ENCODE data around the gene SMYD3.

DNA sequence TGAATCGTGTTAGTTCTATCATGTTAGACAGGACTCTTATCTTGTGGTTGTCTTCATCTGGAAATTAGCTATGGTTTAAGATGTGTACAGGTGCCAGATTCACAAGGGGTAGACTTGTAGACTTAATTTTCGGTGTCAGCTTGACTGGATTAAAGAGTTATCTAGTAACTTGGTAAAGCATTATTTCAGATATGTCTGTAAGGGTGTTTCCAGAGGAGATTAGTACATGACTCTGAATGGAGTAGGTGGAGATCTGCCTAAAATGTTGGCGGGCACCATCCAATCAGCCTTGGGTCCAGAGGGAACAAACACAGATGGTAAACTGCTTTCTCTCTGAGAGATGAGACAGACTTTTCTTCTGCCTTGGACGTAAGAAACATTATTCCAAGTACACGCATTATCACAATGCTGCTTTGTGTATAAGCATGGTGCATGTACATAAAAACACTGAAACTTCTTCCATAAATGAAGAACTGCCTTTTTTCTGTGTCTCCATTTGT is 434.6 kb downstream of the SMYD3 start:
- TF ChIP-seq, protein P1, sequence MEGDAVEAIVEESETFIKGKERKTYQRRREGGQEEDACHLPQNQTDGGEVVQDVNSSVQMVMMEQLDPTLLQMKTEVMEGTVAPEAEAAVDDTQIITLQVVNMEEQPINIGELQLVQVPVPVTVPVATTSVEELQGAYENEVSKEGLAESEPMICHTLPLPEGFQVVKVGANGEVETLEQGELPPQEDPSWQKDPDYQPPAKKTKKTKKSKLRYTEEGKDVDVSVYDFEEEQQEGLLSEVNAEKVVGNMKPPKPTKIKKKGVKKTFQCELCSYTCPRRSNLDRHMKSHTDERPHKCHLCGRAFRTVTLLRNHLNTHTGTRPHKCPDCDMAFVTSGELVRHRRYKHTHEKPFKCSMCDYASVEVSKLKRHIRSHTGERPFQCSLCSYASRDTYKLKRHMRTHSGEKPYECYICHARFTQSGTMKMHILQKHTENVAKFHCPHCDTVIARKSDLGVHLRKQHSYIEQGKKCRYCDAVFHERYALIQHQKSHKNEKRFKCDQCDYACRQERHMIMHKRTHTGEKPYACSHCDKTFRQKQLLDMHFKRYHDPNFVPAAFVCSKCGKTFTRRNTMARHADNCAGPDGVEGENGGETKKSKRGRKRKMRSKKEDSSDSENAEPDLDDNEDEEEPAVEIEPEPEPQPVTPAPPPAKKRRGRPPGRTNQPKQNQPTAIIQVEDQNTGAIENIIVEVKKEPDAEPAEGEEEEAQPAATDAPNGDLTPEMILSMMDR (IDR thresholded peaks at IDR 0.05; ENCODE audit: low read depth, low read length, poor library complexity, severe bottlenecking), result no peak
- no peak for TF ChIP-seq EZH2phosphoT487 (IDR thresholded peaks at IDR 0.05; ENCODE audit: borderline replicate concordance, low read length)

Data from DOHH2 (cell line).